LNCAP (cell line): ENCODE measurements around the gene NAV2.

Source experiments
- CTCF ChIP-seq: fragments of 450-650 bp; IDR thresholded peaks from 2 replicates; pipeline ENCODE4 v1.5.1; 2017; ENCODE audit warnings: mild to moderate bottlenecking

Gene NAV2

GRCh38 chr11:20020716-20021115 lies 308.1 kb downstream of the NAV2 start:
- TF ChIP-seq CTCF: no peak

GRCh38 chr11:20021212-20021611 lies 308.6 kb downstream of the NAV2 start:
- TF ChIP-seq CTCF: no peak

GRCh38 chr11:20021771-20022362 lies 309.2 kb downstream of the NAV2 start:
- no peak for TF ChIP-seq CTCF

- TF ChIP-seq CTCF: no peak
Observed at GRCh38 chr11:20022363-20023081, 309.9 kb downstream of the NAV2 start.

- no peak for TF ChIP-seq CTCF
Observed at GRCh38 chr11:20023082-20023426, 310.4 kb downstream of the NAV2 start.

GRCh38 chr11:20024172-20024935 lies 311.7 kb downstream of the NAV2 start:
- TF ChIP-seq CTCF: no peak

- TF ChIP-seq CTCF: no peak
Observed at GRCh38 chr11:20025332-20025840, 312.7 kb downstream of the NAV2 start.
